Left ventricle myocardium inferior (tissue), 1 donor: ENCODE measurements around the gene ADAM8. TPM values are rescaled to one million over a fixed set of nuclear protein-coding genes. Genes with fewer than 3 reads are reported as not detected.
"Not testable (repeated sequence)": the region's sequence is repeated elsewhere in the genome, so short reads cannot be mapped to it uniquely, and the experiment has no call there.

Source experiments
- DNase-seq: peaks from one replicate; pipeline ENCODE4 v3.0.0-alpha.2; 2020
- H3K27ac ChIP-seq: fragments of 200-600 bp; replicated peaks from 2 replicates; pipeline ENCODE4 v1.8.0; 2021
- H3K27me3 ChIP-seq: fragments of 200-600 bp; 2 replicates; pipeline ENCODE4 v1.8.0; 2021; ENCODE audit warnings: low read depth
- H3K36me3 ChIP-seq: fragments of 200-600 bp; 2 replicates; pipeline ENCODE4 v1.8.0; 2021
- H3K4me1 ChIP-seq: fragments of 200-600 bp; 2 replicates; pipeline ENCODE4 v1.8.0; 2021
- H3K4me3 ChIP-seq: fragments of 200-600 bp; 2 replicates; pipeline ENCODE4 v1.8.0; 2021; ENCODE audit warnings: mild to moderate bottlenecking, moderate library complexity
- H3K9me3 ChIP-seq: fragments of 200-600 bp; replicated peaks from 2 replicates; pipeline ENCODE4 v1.8.0; 2021
- CTCF ChIP-seq: fragments of 200-600 bp; IDR thresholded peaks from 2 replicates; pipeline ENCODE4 v1.8.0; 2021; ENCODE audit warnings: antibody characterized with exemption, mild to moderate bottlenecking, borderline replicate concordance
- intact Hi-C: fragments of 100-400 bp; cut with micrococcal nuclease; formaldehyde crosslinking; loops from one replicate; pipeline ENCODE4 v1.11.0; 2022
- total RNA-seq: library from RNA; stranded (reverse); fragmentation: NEBNext Ultra II Directional; extraction: Animal tissue kit (Norgen Biotek cat#: 25700); gene quantifications from one replicate; pipeline ENCODE4 v1.2.1, GENCODE V29; 2021
- donor health status: DM: no; HTN: yes; CAD: no; lungs with severe emphysema.

The ADAM8 gene
- total RNA-seq, 1 donor from 2014 or later, result 1.4 TPM

- intact Hi-C loops, result no loop called here
- Histone ChIP-seq H3K27ac (no peak overlapping the region), H3K4me3 (peak overlapping the region; percentile 43), H3K4me1 (peaks cover 20% of the 10 kb centered on the region), H3K36me3 (no peaks in the 10 kb centered on the region), H3K9me3 (no peaks in the 10 kb centered on the region), H3K27me3 (peaks cover 99% of the 10 kb centered on the region)
- TF ChIP-seq CTCF, result no peak
- DNase-seq, result no peak
These were observed 40.0 kb downstream of the ADAM8 start for GRCh38 chr10:133236401-133237240.

- Histone ChIP-seq H3K9me3 (no peaks in the 10 kb centered on the region), H3K4me1 (peaks cover 20% of the 10 kb centered on the region), H3K4me3 (peak overlapping the region; percentile 43), H3K36me3 (no peaks in the 10 kb centered on the region), H3K27me3 (peaks cover 99% of the 10 kb centered on the region), H3K27ac (no peak overlapping the region)
- no peak for DNase-seq
- no peak for TF ChIP-seq CTCF
- intact Hi-C loops, result no loop called here
These were observed 40.7 kb downstream of the ADAM8 start for GRCh38 chr10:133235932-133236331.

- Histone ChIP-seq H3K27me3 (peaks cover 99% of the 10 kb centered on the region), H3K27ac (peak overlapping the region; percentile 27), H3K4me1 (peaks cover 24% of the 10 kb centered on the region), H3K36me3 (no peaks in the 10 kb centered on the region), H3K4me3 (peak overlapping the region; percentile 43), H3K9me3 (no peaks in the 10 kb centered on the region)
- DNase-seq, result no peak
- intact Hi-C loops, result no loop called here
- no peak for TF ChIP-seq CTCF
These were observed 41.3 kb downstream of the ADAM8 start for GRCh38 chr10:133235265-133235855.

GRCh38 chr10:133234796-133235195 lies 41.9 kb downstream of the ADAM8 start:
- H3K27me3 ChIP-seq, result peaks cover 99% of the 10 kb centered on the region
- H3K4me3 ChIP-seq, intact Hi-C loops, H3K36me3 ChIP-seq, H3K27ac ChIP-seq, H3K9me3 ChIP-seq, DNase-seq: not testable (repeated sequence)
- peaks cover 26% of the 10 kb centered on the region for H3K4me1 ChIP-seq

GRCh38 chr10:133231946-133232574 lies 44.6 kb downstream of the ADAM8 start:
- Histone ChIP-seq H3K27ac (no peak overlapping the region), H3K27me3 (peaks cover 99% of the 10 kb centered on the region), H3K36me3 (no peaks in the 10 kb centered on the region), H3K4me1 (peaks cover 24% of the 10 kb centered on the region), H3K9me3 (no peaks in the 10 kb centered on the region), H3K4me3 (no peak overlapping the region)
- intact Hi-C loops, result no loop called here
- TF ChIP-seq CTCF, result no peak
- DNase-seq, result no peak
